NB4 (cell line): ENCODE data around the gene ARRDC4.

Experiments
- CTCF ChIP-seq: IDR thresholded peaks from one replicate; pipeline ENCODE4 v1.5.1; 2012; ENCODE audit warnings: low read depth, low read length
- MAX ChIP-seq: IDR thresholded peaks from 2 replicates; pipeline ENCODE4 v1.6.1; 2011; ENCODE audit warnings: low read depth, low read length

- TF ChIP-seq CTCF (no peak), MAX (no peak)
These were observed 49.5 kb downstream of the ARRDC4 start for GRCh38 chr15:98009971-98010370.
